ACC112 (cell line): ENCODE results near the gene MCUB.

ENCODE experiments used
- H2AFZ ChIP-seq: fragments of 200-600 bp; sonication (generic); one replicate; pipeline ENCODE4 v1.6.0; 2017; ENCODE audit warnings: antibody characterized with exemption, low read length; ENCODE audit not compliant: unreplicated experiment
- H3K27ac ChIP-seq: fragments of 200-600 bp; sonication (generic); 2 replicates; pipeline ENCODE4 v1.5.1; 2014; ENCODE audit warnings: low read depth, mild to moderate bottlenecking, antibody characterized with exemption, low read length, moderate library complexity
- H3K27me3 ChIP-seq: fragments of 200-600 bp; sonication (generic); 2 replicates; pipeline ENCODE4 v1.6.1; 2014; ENCODE audit warnings: mild to moderate bottlenecking, antibody characterized with exemption, low read length, moderate library complexity, mixed read lengths; ENCODE audit not compliant: insufficient read depth
- H3K36me3 ChIP-seq: fragments of 200-600 bp; sonication (generic); 2 replicates; pipeline ENCODE4 v1.6.1; 2016; ENCODE audit warnings: mild to moderate bottlenecking, antibody characterized with exemption, low read length, moderate library complexity, mixed read lengths; ENCODE audit not compliant: insufficient read depth
- H3K4me1 ChIP-seq: fragments of 200-600 bp; sonication (generic); one replicate; pipeline ENCODE4 v1.6.1; 2016; ENCODE audit warnings: low read length, mixed read lengths; ENCODE audit not compliant: insufficient read depth, unreplicated experiment, control insufficient read depth
- H3K4me3 ChIP-seq: fragments of 200-600 bp; sonication (generic); 2 replicates; pipeline ENCODE4 v1.5.1; 2014; ENCODE audit warnings: mild to moderate bottlenecking, low read depth, low read length
- H3K79me2 ChIP-seq: fragments of 200-600 bp; sonication (generic); one replicate; pipeline ENCODE4 v1.6.0; 2016; ENCODE audit warnings: low read length; ENCODE audit not compliant: control insufficient read depth, unreplicated experiment, insufficient read depth

The MCUB gene

GRCh38 chr4:109601336-109601735 lies 41.3 kb downstream of the MCUB start:
- no peaks in the 10 kb centered on the region for H3K4me1 ChIP-seq
- H3K36me3 ChIP-seq = 0 out of 2 replicates have a peak, but pooled peaks cover 4% of the 10 kb centered on the region
- peaks cover 2% of the 10 kb centered on the region for H3K79me2 ChIP-seq
- H3K27ac ChIP-seq = no peak overlapping the region
- H3K27me3 ChIP-seq = no peaks in the 10 kb centered on the region
- H2AFZ ChIP-seq = no peak overlapping the region
- no peak overlapping the region for H3K4me3 ChIP-seq

GRCh38 chr4:109607976-109608375 lies 47.9 kb downstream of the MCUB start:
- H3K79me2 ChIP-seq = peaks cover 3% of the 10 kb centered on the region
- H3K27me3 ChIP-seq = no peaks in the 10 kb centered on the region
- no peak overlapping the region for H3K4me3 ChIP-seq
- H3K27ac ChIP-seq = no peak overlapping the region
- H2AFZ ChIP-seq = no peak overlapping the region
- no peaks in the 10 kb centered on the region for H3K4me1 ChIP-seq
- 0 out of 2 replicates have a peak, but pooled peaks cover 4% of the 10 kb centered on the region for H3K36me3 ChIP-seq

- H3K36me3 ChIP-seq = 0 out of 2 replicates have a peak, but pooled peaks cover 4% of the 10 kb centered on the region
- H2AFZ ChIP-seq = no peak overlapping the region
- no peak overlapping the region for H3K27ac ChIP-seq
- peaks cover 3% of the 10 kb centered on the region for H3K79me2 ChIP-seq
- H3K4me1 ChIP-seq = no peaks in the 10 kb centered on the region
- no peaks in the 10 kb centered on the region for H3K27me3 ChIP-seq
- no peak overlapping the region; the same call in 1 of the 2 replicates for H3K4me3 ChIP-seq
These were observed 48.8 kb downstream of the MCUB start for GRCh38 chr4:109608879-109609278.

- Histone ChIP-seq H3K36me3 (0 out of 2 replicates have a peak, but pooled peaks cover 3% of the 10 kb centered on the region), H3K27ac (no peak overlapping the region)
These were observed 49.4 kb downstream of the MCUB start for GRCh38 chr4:109609431-109609830.

GRCh38 chr4:109610489-109610888 lies 50.4 kb downstream of the MCUB start:
- no peak overlapping the region for H2AFZ ChIP-seq
- H3K4me1 ChIP-seq = no peaks in the 10 kb centered on the region
- H3K27ac ChIP-seq = no peak overlapping the region
- H3K79me2 ChIP-seq = peaks cover 3% of the 10 kb centered on the region
- H3K36me3 ChIP-seq = no peaks in the 10 kb centered on the region
- no peaks in the 10 kb centered on the region for H3K27me3 ChIP-seq
- no peak overlapping the region for H3K4me3 ChIP-seq

More at GRCh38 chr4:109609431-109609830, 49.4 kb downstream of the MCUB start:
- H3K27me3 ChIP-seq = no peaks in the 10 kb centered on the region
- H3K4me1 ChIP-seq = no peaks in the 10 kb centered on the region
- H3K79me2 ChIP-seq = peaks cover 3% of the 10 kb centered on the region
- no peak overlapping the region for H3K4me3 ChIP-seq
- no peak overlapping the region for H2AFZ ChIP-seq

- Histone ChIP-seq H3K79me2 (peaks cover 3% of the 10 kb centered on the region), H2AFZ (no peak overlapping the region), H3K36me3 (no peaks in the 10 kb centered on the region), H3K4me1 (no peaks in the 10 kb centered on the region), H3K4me3 (no peak overlapping the region), H3K27ac (no peak overlapping the region), H3K27me3 (no peaks in the 10 kb centered on the region)
These were observed 51.1 kb downstream of the MCUB start for GRCh38 chr4:109611045-109611646.

- Histone ChIP-seq H3K79me2 (no peaks in the 10 kb centered on the region), H3K27ac (no peak overlapping the region), H3K4me3 (no peak overlapping the region), H2AFZ (no peak overlapping the region), H3K4me1 (no peaks in the 10 kb centered on the region), H3K27me3 (no peaks in the 10 kb centered on the region), H3K36me3 (no peaks in the 10 kb centered on the region)
These were observed 54.0 kb downstream of the MCUB start for GRCh38 chr4:109614015-109614414.

GRCh38 chr4:109614466-109614865 lies 54.4 kb downstream of the MCUB start:
- no peaks in the 10 kb centered on the region for H3K4me1 ChIP-seq
- H3K36me3 ChIP-seq = no peaks in the 10 kb centered on the region
- no peak overlapping the region for H2AFZ ChIP-seq
- no peaks in the 10 kb centered on the region for H3K27me3 ChIP-seq
- no peaks in the 10 kb centered on the region for H3K79me2 ChIP-seq
- H3K4me3 ChIP-seq = no peak overlapping the region
- no peak overlapping the region for H3K27ac ChIP-seq

- Histone ChIP-seq H3K27me3 (no peaks in the 10 kb centered on the region), H2AFZ (no peak overlapping the region), H3K4me3 (no peak overlapping the region), H3K27ac (no peak overlapping the region), H3K79me2 (no peaks in the 10 kb centered on the region), H3K4me1 (no peaks in the 10 kb centered on the region), H3K36me3 (no peaks in the 10 kb centered on the region)
These were observed 55.7 kb downstream of the MCUB start for GRCh38 chr4:109615742-109616141.

- Histone ChIP-seq H2AFZ (no peak overlapping the region), H3K27ac (no peak overlapping the region), H3K36me3 (no peaks in the 10 kb centered on the region), H3K4me1 (no peaks in the 10 kb centered on the region), H3K27me3 (no peaks in the 10 kb centered on the region), H3K4me3 (no peak overlapping the region), H3K79me2 (no peaks in the 10 kb centered on the region)
These were observed 56.2 kb downstream of the MCUB start for GRCh38 chr4:109616243-109616642.

- H2AFZ ChIP-seq = no peak overlapping the region
- no peaks in the 10 kb centered on the region for H3K4me1 ChIP-seq
- H3K36me3 ChIP-seq = no peaks in the 10 kb centered on the region
- no peak overlapping the region for H3K4me3 ChIP-seq
- no peaks in the 10 kb centered on the region for H3K27me3 ChIP-seq
- no peak overlapping the region for H3K27ac ChIP-seq
- no peaks in the 10 kb centered on the region for H3K79me2 ChIP-seq
These were observed 62.6 kb downstream of the MCUB start for GRCh38 chr4:109622626-109623025.
